ENCODE measurements around the gene GRIK1. TPM values are rescaled to one million over a fixed set of nuclear protein-coding genes. Genes with fewer than 3 reads are reported as not detected.

Gene GRIK1
- total RNA-seq, 5 donors from 2014 or later (not counting 1 experiment from before 2014, with no cell fraction given) = not detected

DNA sequence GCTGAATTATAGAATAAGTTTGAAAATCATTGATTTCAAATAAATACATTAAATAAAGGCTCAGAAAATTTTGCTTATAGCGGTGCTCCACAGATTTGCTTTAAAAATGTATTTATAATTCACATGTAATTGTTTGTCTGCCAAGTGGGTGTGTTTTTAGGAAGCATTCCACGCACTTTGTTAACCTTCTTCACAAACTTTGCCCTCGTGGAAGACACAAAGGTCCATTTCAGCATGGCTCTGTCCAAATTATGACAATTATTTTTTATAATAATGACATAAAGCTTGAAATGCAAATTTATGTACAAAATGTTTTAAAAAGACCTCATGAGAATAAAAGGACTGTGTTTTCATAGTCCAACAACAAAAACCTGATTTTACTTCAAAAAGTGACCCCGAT lies 146.1 kb downstream of the GRIK1 start:
- Histone ChIP-seq H3K27ac (ENCODE audit: low read length) (no peak overlapping the region), H3K4me1 (ENCODE audit: control insufficient read depth in 1 of 2, extremely low read depth in 1 of 2, insufficient read depth in 2 of 2, low read length in 2 of 2) (no peaks in the 10 kb centered on the region), H3K36me3 (ENCODE audit: control insufficient read depth in 2 of 2, extremely low read depth in 1 of 2, insufficient read depth in 1 of 2, low read length in 1 of 2) (no peaks in the 10 kb centered on the region), H3K4me3 (ENCODE audit: control insufficient read depth in 1 of 2, extremely low read depth in 1 of 2, low read length in 1 of 2) (no peak overlapping the region), H3K27me3 (replicated peaks in 1 of 2; ENCODE audit: control insufficient read depth in 2 of 2, extremely low read depth in 1 of 2, insufficient read depth in 2 of 2, low read length in 1 of 2) (no peaks in the 10 kb centered on the region), H3K9me3 (no peaks in the 10 kb centered on the region)
- H3K36me3 Mint-ChIP-seq = no peaks in the 10 kb centered on the region
- DNase-seq = no peak
- CTCF ChIA-PET = no interaction called here
- no peaks in the 10 kb centered on the region for H3K4me1 Mint-ChIP-seq
- peaks cover 0 to 6% of the 10 kb centered on the region in 2 donors for H3K27me3 Mint-ChIP-seq
- ATAC-seq (replicated peaks in 1 of 4) = no peak
- no peaks in the 10 kb centered on the region for H3K9me3 Mint-ChIP-seq
- POLR2A ChIA-PET = interaction anchor here in 1 of 2 donors (0.6 kb wide), 1 partner anchor 1004 kb away, joined by 6 read pairs; no protein-coding TSS in a partner anchor
- no peak overlapping the region for H3K4me3 Mint-ChIP-seq
- no peak overlapping the region for H3K27ac Mint-ChIP-seq
- WGBS (ENCODE audit: insufficient coverage) = no CpG with 5 or more reads among the region's 4 CpGs

GRCh38 chr21:29789393-29789792 lies 150.4 kb downstream of the GRIK1 start:
- Mint-ChIP-seq H3K4me3 (no peak overlapping the region), H3K27me3 (peaks cover 0 to 7% of the 10 kb centered on the region in 2 donors), H3K9me3 (no peaks in the 10 kb centered on the region), H3K4me1 (no peaks in the 10 kb centered on the region), H3K36me3 (no peaks in the 10 kb centered on the region), H3K27ac (no peak overlapping the region)
- no peak for ATAC-seq (replicated peaks in 1 of 4)
- H3K36me3 ChIP-seq (ENCODE audit: control insufficient read depth in 2 of 2, extremely low read depth in 1 of 2, insufficient read depth in 1 of 2, low read length in 1 of 2) = no peaks in the 10 kb centered on the region
- no peaks in the 10 kb centered on the region for H3K4me1 ChIP-seq (ENCODE audit: control insufficient read depth in 1 of 2, extremely low read depth in 1 of 2, insufficient read depth in 2 of 2, low read length in 2 of 2)
- no peak for DNase-seq
- H3K27me3 ChIP-seq (replicated peaks in 1 of 2; ENCODE audit: control insufficient read depth in 2 of 2, extremely low read depth in 1 of 2, insufficient read depth in 2 of 2, low read length in 1 of 2) = no peaks in the 10 kb centered on the region
- POLR2A ChIA-PET = no interaction called here
- no peak overlapping the region for H3K27ac ChIP-seq (ENCODE audit: low read length)
- H3K4me3 ChIP-seq (ENCODE audit: control insufficient read depth in 1 of 2, extremely low read depth in 1 of 2, low read length in 1 of 2) = no peak overlapping the region
- no peaks in the 10 kb centered on the region for H3K9me3 ChIP-seq
- 100% methylated on average over 2 of the region's 3 CpGs for WGBS (ENCODE audit: insufficient coverage)
- CTCF ChIA-PET = no interaction called here

DNA sequence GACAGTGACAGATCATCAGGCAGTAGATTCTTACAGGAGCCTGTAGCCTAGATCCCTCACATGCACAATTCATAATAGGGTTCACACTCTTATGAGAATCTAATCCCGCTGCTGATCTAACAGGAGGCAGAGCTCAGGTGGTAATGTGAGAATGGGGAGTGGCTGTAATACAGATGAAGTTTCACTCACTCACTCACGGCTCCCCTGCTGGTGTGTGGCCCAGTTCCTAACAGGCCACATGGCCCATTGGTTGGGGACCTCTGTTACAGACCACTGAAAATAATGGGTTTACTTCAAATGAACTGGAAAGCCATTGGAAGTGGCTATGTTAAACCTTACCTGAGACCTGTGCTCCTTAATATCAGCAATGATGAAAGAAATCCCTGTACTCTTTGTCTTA lies 151.0 kb downstream of the GRIK1 start:
- H3K27me3 Mint-ChIP-seq = peaks cover 0 to 7% of the 10 kb centered on the region in 2 donors
- no CpG with 5 or more reads among the region's 2 CpGs for WGBS (ENCODE audit: insufficient coverage)
- H3K36me3 ChIP-seq (ENCODE audit: control insufficient read depth in 2 of 2, extremely low read depth in 1 of 2, insufficient read depth in 1 of 2, low read length in 1 of 2) = no peaks in the 10 kb centered on the region
- no peaks in the 10 kb centered on the region for H3K9me3 Mint-ChIP-seq
- no peaks in the 10 kb centered on the region for H3K4me1 ChIP-seq (ENCODE audit: control insufficient read depth in 1 of 2, extremely low read depth in 1 of 2, insufficient read depth in 2 of 2, low read length in 2 of 2)
- no peaks in the 10 kb centered on the region for H3K36me3 Mint-ChIP-seq
- DNase-seq = no peak
- no peaks in the 10 kb centered on the region for H3K27me3 ChIP-seq (replicated peaks in 1 of 2; ENCODE audit: control insufficient read depth in 2 of 2, extremely low read depth in 1 of 2, insufficient read depth in 2 of 2, low read length in 1 of 2)
- no peak overlapping the region for H3K4me3 ChIP-seq (ENCODE audit: control insufficient read depth in 1 of 2, extremely low read depth in 1 of 2, low read length in 1 of 2)
- H3K4me1 Mint-ChIP-seq = no peaks in the 10 kb centered on the region
- no peak overlapping the region for H3K27ac ChIP-seq (ENCODE audit: low read length)
- no peak overlapping the region for H3K27ac Mint-ChIP-seq
- no peak overlapping the region for H3K4me3 Mint-ChIP-seq
- H3K9me3 ChIP-seq = no peaks in the 10 kb centered on the region
- ChIA-PET POLR2A (no interaction called here), CTCF (no interaction called here)
- ATAC-seq (replicated peaks in 1 of 4) = no peak

- H3K4me1 Mint-ChIP-seq = no peaks in the 10 kb centered on the region
- no peak overlapping the region for H3K27ac Mint-ChIP-seq
- Histone ChIP-seq H3K27me3 (replicated peaks in 1 of 2; ENCODE audit: control insufficient read depth in 2 of 2, extremely low read depth in 1 of 2, insufficient read depth in 2 of 2, low read length in 1 of 2) (no peaks in the 10 kb centered on the region), H3K4me3 (ENCODE audit: control insufficient read depth in 1 of 2, extremely low read depth in 1 of 2, low read length in 1 of 2) (no peak overlapping the region), H3K4me1 (ENCODE audit: control insufficient read depth in 1 of 2, extremely low read depth in 1 of 2, insufficient read depth in 2 of 2, low read length in 2 of 2) (no peaks in the 10 kb centered on the region), H3K27ac (ENCODE audit: low read length) (no peak overlapping the region), H3K36me3 (ENCODE audit: control insufficient read depth in 2 of 2, extremely low read depth in 1 of 2, insufficient read depth in 1 of 2, low read length in 1 of 2) (no peaks in the 10 kb centered on the region), H3K9me3 (no peaks in the 10 kb centered on the region)
- peaks cover 0 to 3% of the 10 kb centered on the region in 2 donors for H3K27me3 Mint-ChIP-seq
- no peak for DNase-seq
- 60% methylated on average over 1 of the region's 5 CpGs for WGBS (ENCODE audit: insufficient coverage)
- H3K4me3 Mint-ChIP-seq = no peak overlapping the region
- H3K36me3 Mint-ChIP-seq = no peaks in the 10 kb centered on the region
- ATAC-seq (replicated peaks in 1 of 4) = no peak
- CTCF ChIA-PET = no interaction called here
- H3K9me3 Mint-ChIP-seq = no peaks in the 10 kb centered on the region
- POLR2A ChIA-PET = no interaction called here
These were observed 152.4 kb downstream of the GRIK1 start for GRCh38 chr21:29787361-29787909.

DNA sequence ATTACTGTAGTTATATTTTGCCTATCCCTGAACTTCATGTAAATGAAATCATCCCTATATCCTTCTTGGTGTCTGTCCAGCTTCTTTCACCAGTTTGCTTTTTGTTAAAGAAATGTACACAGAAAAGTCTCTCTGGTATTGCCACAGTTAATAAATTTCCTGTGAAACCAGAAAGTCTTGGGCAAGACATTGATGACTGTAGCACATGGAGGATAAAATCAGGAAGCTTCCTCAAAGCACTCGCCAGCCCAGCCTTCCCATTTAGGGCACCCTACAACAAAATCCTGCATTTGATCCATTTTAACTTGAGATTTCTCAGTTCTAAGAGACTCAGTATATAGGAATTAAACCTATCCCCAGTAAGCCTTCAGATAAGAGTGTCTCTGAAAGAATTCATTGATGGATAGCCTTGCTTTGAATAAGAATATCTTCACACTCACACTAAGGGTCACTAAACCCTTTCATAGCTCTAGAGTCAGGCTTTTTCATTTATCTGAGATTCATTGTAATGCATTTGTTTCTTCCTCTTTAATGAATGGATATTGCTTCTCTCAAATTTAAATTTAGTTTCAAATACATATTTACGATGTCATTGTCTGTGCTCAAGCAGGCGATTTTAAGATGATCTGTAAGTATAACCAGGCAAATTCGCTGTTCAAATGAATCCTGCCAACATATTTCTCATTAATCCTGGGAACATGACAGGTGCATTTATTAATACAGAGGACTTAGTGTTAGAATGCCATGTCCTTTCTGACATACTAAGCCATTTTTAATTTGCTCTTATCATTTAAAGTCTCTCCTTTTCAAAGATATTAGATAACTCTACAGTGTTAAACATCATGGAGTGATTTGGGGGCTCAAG lies 153.1 kb downstream of the GRIK1 start:
- no peaks in the 10 kb centered on the region for H3K36me3 ChIP-seq (ENCODE audit: control insufficient read depth in 2 of 2, extremely low read depth in 1 of 2, insufficient read depth in 1 of 2, low read length in 1 of 2)
- no CpG with 5 or more reads among the region's 4 CpGs for WGBS (ENCODE audit: insufficient coverage)
- ATAC-seq (replicated peaks in 1 of 4) = no peak
- Mint-ChIP-seq H3K4me1 (no peaks in the 10 kb centered on the region), H3K27me3 (peaks cover 0 to 3% of the 10 kb centered on the region in 2 donors), H3K36me3 (no peaks in the 10 kb centered on the region), H3K27ac (no peak overlapping the region), H3K9me3 (no peaks in the 10 kb centered on the region), H3K4me3 (no peak overlapping the region)
- no peaks in the 10 kb centered on the region for H3K4me1 ChIP-seq (ENCODE audit: control insufficient read depth in 1 of 2, extremely low read depth in 1 of 2, insufficient read depth in 2 of 2, low read length in 2 of 2)
- H3K9me3 ChIP-seq = no peaks in the 10 kb centered on the region
- no peak overlapping the region for H3K27ac ChIP-seq (ENCODE audit: low read length)
- ChIA-PET POLR2A (no interaction called here), CTCF (no interaction called here)
- no peak for DNase-seq
- H3K27me3 ChIP-seq (replicated peaks in 1 of 2; ENCODE audit: control insufficient read depth in 2 of 2, extremely low read depth in 1 of 2, insufficient read depth in 2 of 2, low read length in 1 of 2) = no peaks in the 10 kb centered on the region
- H3K4me3 ChIP-seq (ENCODE audit: control insufficient read depth in 1 of 2, extremely low read depth in 1 of 2, low read length in 1 of 2) = no peak overlapping the region

GRCh38 chr21:29777160-29777559 lies 162.6 kb downstream of the GRIK1 start:
- H3K9me3 ChIP-seq = no peaks in the 10 kb centered on the region
- H3K4me3 Mint-ChIP-seq = no peak overlapping the region
- H3K27me3 ChIP-seq (replicated peaks in 1 of 2; ENCODE audit: control insufficient read depth in 2 of 2, extremely low read depth in 1 of 2, insufficient read depth in 2 of 2, low read length in 1 of 2) = no peaks in the 10 kb centered on the region
- ATAC-seq (replicated peaks in 1 of 4) (no peak), DNase-seq (no peak)
- WGBS (ENCODE audit: insufficient coverage) = no CpG with 5 or more reads among the region's 2 CpGs
- no peaks in the 10 kb centered on the region for H3K4me1 Mint-ChIP-seq
- CTCF ChIA-PET = no interaction called here
- no peaks in the 10 kb centered on the region for H3K9me3 Mint-ChIP-seq
- POLR2A ChIA-PET = no interaction called here
- no peak overlapping the region for H3K27ac Mint-ChIP-seq
- peaks cover 0 to 2% of the 10 kb centered on the region in 2 donors for H3K27me3 Mint-ChIP-seq
- no peaks in the 10 kb centered on the region for H3K36me3 Mint-ChIP-seq
- no peaks in the 10 kb centered on the region for H3K4me1 ChIP-seq (ENCODE audit: control insufficient read depth in 1 of 2, extremely low read depth in 1 of 2, insufficient read depth in 2 of 2, low read length in 2 of 2)
- H3K27ac ChIP-seq (ENCODE audit: low read length) = no peak overlapping the region
- H3K36me3 ChIP-seq (ENCODE audit: control insufficient read depth in 2 of 2, extremely low read depth in 1 of 2, insufficient read depth in 1 of 2, low read length in 1 of 2) = no peaks in the 10 kb centered on the region
- H3K4me3 ChIP-seq (ENCODE audit: control insufficient read depth in 1 of 2, extremely low read depth in 1 of 2, low read length in 1 of 2) = no peak overlapping the region

Data from T-cell (primary cell).